ENCODE measurements around the gene AP1G1. TPM values are rescaled to one million over a fixed set of nuclear protein-coding genes. Genes with fewer than 3 reads are reported as not detected.

Gene AP1G1
- total RNA-seq, 1 experiment from 2014 or later = 79.2 TPM

DNA sequence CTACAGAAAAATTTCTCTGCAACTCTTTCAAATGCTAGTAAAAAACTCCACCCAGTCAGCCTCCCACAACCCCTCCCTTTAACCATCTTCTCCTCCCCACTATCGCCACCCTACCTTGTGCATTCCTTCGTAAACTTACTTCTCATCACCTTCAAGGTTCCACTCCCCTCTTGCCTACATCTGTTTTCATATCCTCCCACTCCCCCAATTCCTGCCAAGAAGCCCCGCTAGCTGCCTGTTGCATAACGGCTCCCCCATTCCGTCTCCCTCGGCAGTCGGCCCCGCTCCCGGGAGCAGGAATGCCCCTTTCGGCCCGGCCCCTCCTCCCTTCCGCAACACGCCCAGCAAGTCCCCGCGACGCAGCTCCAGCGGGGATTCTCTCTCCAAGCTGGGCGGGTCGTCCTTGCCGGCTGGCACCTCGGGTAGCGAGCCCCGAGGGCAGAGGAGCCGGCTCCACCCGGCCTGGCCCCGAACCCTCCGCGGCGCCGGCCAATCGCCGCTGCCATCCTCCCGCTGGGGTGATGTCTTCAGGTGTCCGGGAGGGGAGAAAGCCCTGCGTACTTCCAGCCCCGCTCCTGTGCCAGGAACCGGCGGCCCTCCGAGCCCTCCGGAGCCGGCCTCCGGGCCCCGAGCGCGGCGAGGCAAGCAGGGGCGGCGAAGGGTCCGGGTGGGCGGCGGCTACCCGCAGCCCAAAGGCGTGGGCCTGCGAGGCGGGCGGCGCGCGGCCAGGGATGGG is 85.7 kb downstream of the AP1G1 start:
- H2BK12ac ChIP-seq (ENCODE audit: insufficient read length, low read depth, low read length) = no peak overlapping the region
- Mint-ChIP-seq H3K27me3 (ENCODE audit: low read depth) (peaks cover 20% of the 10 kb centered on the region), H3K27ac (peak overlapping the region; percentile 82 to 94 (median 92)), H3K36me3 (ENCODE audit: insufficient read depth in 1 of 3, low read depth in 3 of 3) (peaks cover 0 to 14% (median 0%) of the 10 kb centered on the region in 3 experiments; a peak in 6 of 7 replicates), H3K4me3 (peak overlapping the region; percentile 94 to 95), H3K4me1 (peaks cover 20 to 26% of the 10 kb centered on the region in 2 experiments), H3K9me3 (no peaks in the 10 kb centered on the region; a peak in 1 of 5 replicates)
- no peak overlapping the region for H2BK120ac ChIP-seq (ENCODE audit: low read depth, low read length, poor library complexity, severe bottlenecking)
- H2BK5ac ChIP-seq (ENCODE audit: insufficient read length, low read length) = no peak overlapping the region
- no peak overlapping the region for H2AK5ac ChIP-seq (ENCODE audit: insufficient read length, low read length)
- peaks cover 3% of the 10 kb centered on the region for H3K23me2 ChIP-seq (ENCODE audit: insufficient read length, low read depth, low read length, poor library complexity, severe bottlenecking)
- no peak overlapping the region for H4K5ac ChIP-seq (ENCODE audit: insufficient read length, low read depth, low read length)
- no peak overlapping the region for H4K91ac ChIP-seq (ENCODE audit: insufficient read length, low read depth, low read length)
- H3K27me3 ChIP-seq (ENCODE audit: insufficient read depth, low read length) = no peaks in the 10 kb centered on the region
- no peak overlapping the region for H4K8ac ChIP-seq (replicated peaks; ENCODE audit: insufficient read length, low read depth, low read length)
- H3K79me2 ChIP-seq (ENCODE audit: insufficient read depth, low read length) = peaks cover 5% of the 10 kb centered on the region; the same call in 1 of the 2 replicates
- no peak overlapping the region for H3K27ac ChIP-seq (ENCODE audit: insufficient read length, low read depth, low read length)
- no peak overlapping the region for H3K4ac ChIP-seq (ENCODE audit: low read depth, low read length)
- no peak overlapping the region for H3K18ac ChIP-seq (ENCODE audit: insufficient read length, low read depth, low read length)
- H3K4me2 ChIP-seq (ENCODE audit: insufficient read depth, insufficient read length, low read length) = peak overlapping the region; percentile 85
- no peak overlapping the region for H2BK20ac ChIP-seq (ENCODE audit: low read depth, low read length, poor library complexity, severe bottlenecking)
- DNase-seq = peak; percentile 86
- no peak overlapping the region for H3K56ac ChIP-seq (ENCODE audit: insufficient read length, low read depth, low read length)
- H3K9me3 ChIP-seq (ENCODE audit: control insufficient read depth, low read depth, low read length) = no peaks in the 10 kb centered on the region
- peak overlapping the region; percentile 59 for H3K9ac ChIP-seq (ENCODE audit: extremely low read depth, insufficient read length, low read length)
- WGBS (ENCODE audit: extremely low coverage, insufficient read length, low lambda C conversion rate) = 100% methylated on average over 1 of the region's 59 CpGs
- H3K4me1 ChIP-seq (ENCODE audit: insufficient read depth, low read length) = no peaks in the 10 kb centered on the region; the same call in 1 of the 2 replicates
- H4K20me1 ChIP-seq (ENCODE audit: control insufficient read depth, insufficient read depth, insufficient read length) = no peaks in the 10 kb centered on the region
- H2BK15ac ChIP-seq (ENCODE audit: low read depth, low read length) = no peak overlapping the region
- peak overlapping the region; percentile 77 for H3K14ac ChIP-seq (ENCODE audit: insufficient read depth, low read length)
- H3K79me1 ChIP-seq (ENCODE audit: insufficient read depth, low read depth, low read length, poor library complexity, severe bottlenecking) = peaks cover 3% of the 10 kb centered on the region
- H3K23ac ChIP-seq (ENCODE audit: insufficient read length, low read depth, low read length) = no peak overlapping the region
- TF ChIP-seq, protein P1, sequence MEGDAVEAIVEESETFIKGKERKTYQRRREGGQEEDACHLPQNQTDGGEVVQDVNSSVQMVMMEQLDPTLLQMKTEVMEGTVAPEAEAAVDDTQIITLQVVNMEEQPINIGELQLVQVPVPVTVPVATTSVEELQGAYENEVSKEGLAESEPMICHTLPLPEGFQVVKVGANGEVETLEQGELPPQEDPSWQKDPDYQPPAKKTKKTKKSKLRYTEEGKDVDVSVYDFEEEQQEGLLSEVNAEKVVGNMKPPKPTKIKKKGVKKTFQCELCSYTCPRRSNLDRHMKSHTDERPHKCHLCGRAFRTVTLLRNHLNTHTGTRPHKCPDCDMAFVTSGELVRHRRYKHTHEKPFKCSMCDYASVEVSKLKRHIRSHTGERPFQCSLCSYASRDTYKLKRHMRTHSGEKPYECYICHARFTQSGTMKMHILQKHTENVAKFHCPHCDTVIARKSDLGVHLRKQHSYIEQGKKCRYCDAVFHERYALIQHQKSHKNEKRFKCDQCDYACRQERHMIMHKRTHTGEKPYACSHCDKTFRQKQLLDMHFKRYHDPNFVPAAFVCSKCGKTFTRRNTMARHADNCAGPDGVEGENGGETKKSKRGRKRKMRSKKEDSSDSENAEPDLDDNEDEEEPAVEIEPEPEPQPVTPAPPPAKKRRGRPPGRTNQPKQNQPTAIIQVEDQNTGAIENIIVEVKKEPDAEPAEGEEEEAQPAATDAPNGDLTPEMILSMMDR (conservative IDR thresholded peaks at IDR 0.05) = no peak
- no peak overlapping the region for H3T11ph ChIP-seq (ENCODE audit: low read length)
- H2AFZ ChIP-seq (ENCODE audit: low read length) = no peak overlapping the region

Measured in H9 (cell line).